Osteoblast (primary cell): ENCODE data around the gene FAM83E. TPM values are rescaled to one million over a fixed set of nuclear protein-coding genes. Genes with fewer than 3 reads are reported as not detected.

Experiments
- DNase-seq: peaks from one replicate; pipeline ENCODE4 v3.0.0; 2011; ENCODE audit warnings: low spot score, mixed read lengths; ENCODE audit not compliant: insufficient read length; ENCODE audit errors: missing footprints
- H2AFZ ChIP-seq: 2 replicates; pipeline ENCODE4 v1.6.0; 2011; ENCODE audit warnings: mild to moderate bottlenecking, low read length
- H3K27ac ChIP-seq: 2 replicates; pipeline ENCODE4 v1.5.1; 2011; ENCODE audit warnings: mild to moderate bottlenecking, low read depth, low read length, moderate library complexity
- H3K27me3 ChIP-seq: 2 replicates; pipeline ENCODE4 v1.6.0; 2012; ENCODE audit warnings: mild to moderate bottlenecking, control low read depth, inconsistent platforms, low read length, moderate library complexity; ENCODE audit not compliant: insufficient read depth
- H3K36me3 ChIP-seq: 2 replicates; pipeline ENCODE4 v1.5.1; 2011; ENCODE audit warnings: mild to moderate bottlenecking, low read length, control low read depth, moderate library complexity; ENCODE audit not compliant: insufficient read depth
- H3K4me1 ChIP-seq: 2 replicates; pipeline ENCODE4 v1.5.1; 2011; ENCODE audit warnings: mild to moderate bottlenecking, low read length, control low read depth, moderate library complexity; ENCODE audit not compliant: insufficient read depth
- H3K4me2 ChIP-seq: 2 replicates; pipeline ENCODE4 v1.6.0; 2011; ENCODE audit warnings: mild to moderate bottlenecking, low read length; ENCODE audit not compliant: insufficient read depth
- H3K4me3 ChIP-seq: fragments of 200-600 bp; sonication (generic); 3 replicates; pipeline ENCODE4 v1.5.1; 2012; ENCODE audit warnings: mild to moderate bottlenecking, low read length, inconsistent platforms; ENCODE audit not compliant: insufficient read depth
- H3K79me2 ChIP-seq: 2 replicates; pipeline ENCODE4 v1.6.0; 2012; ENCODE audit warnings: mild to moderate bottlenecking, low read length, control low read depth, inconsistent platforms; ENCODE audit not compliant: insufficient read depth
- H3K9me3 ChIP-seq: 2 replicates; pipeline ENCODE4 v1.5.1; 2011; ENCODE audit warnings: low read depth, low read length, control low read depth
- H4K20me1 ChIP-seq: 2 replicates; pipeline ENCODE4 v1.6.0; 2012; ENCODE audit warnings: mild to moderate bottlenecking, low read length, control low read depth; ENCODE audit not compliant: insufficient read depth
- total RNA-seq: library from RNA; depleted of rRNA; stranded (reverse); fragments of >200 nt; gene quantifications from 2 replicates; pipeline ENCODE4 v1.2.3, GENCODE V29; 2012
- TF ChIP-seq, protein P1 (sequence below): IDR thresholded peaks from 2 replicates; pipeline ENCODE4 v1.5.1; 2011; ENCODE audit warnings: mild to moderate bottlenecking, low read depth, low read length, moderate library complexity; ENCODE audit errors: extremely low read depth

FAM83E gene
- total RNA-seq, 1 donor: not detected

DNA sequence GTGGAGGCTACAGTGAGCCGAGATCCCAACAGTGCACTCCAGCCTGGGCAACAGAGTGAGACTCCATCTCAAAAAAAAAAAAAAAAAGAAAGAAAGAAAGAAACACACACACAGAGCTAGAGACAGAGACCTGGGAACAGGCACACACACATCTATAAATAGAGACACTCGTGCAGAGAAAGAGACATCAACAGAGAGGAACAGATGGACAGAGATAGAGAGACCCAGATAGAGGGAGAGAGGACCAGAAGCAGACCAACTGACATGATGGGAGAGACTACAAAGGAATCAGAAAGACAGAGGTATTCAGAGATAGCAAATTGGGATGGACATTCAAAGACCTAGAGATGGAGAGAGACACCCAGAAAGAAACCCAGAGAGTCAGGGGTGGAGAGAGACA, 33.3 kb upstream of the FAM83E start:
- no peak overlapping the region for H2AFZ ChIP-seq
- H3K27me3 ChIP-seq: peaks cover 3% of the 10 kb centered on the region
- no peak overlapping the region for H3K4me2 ChIP-seq
- TF ChIP-seq, protein P1, sequence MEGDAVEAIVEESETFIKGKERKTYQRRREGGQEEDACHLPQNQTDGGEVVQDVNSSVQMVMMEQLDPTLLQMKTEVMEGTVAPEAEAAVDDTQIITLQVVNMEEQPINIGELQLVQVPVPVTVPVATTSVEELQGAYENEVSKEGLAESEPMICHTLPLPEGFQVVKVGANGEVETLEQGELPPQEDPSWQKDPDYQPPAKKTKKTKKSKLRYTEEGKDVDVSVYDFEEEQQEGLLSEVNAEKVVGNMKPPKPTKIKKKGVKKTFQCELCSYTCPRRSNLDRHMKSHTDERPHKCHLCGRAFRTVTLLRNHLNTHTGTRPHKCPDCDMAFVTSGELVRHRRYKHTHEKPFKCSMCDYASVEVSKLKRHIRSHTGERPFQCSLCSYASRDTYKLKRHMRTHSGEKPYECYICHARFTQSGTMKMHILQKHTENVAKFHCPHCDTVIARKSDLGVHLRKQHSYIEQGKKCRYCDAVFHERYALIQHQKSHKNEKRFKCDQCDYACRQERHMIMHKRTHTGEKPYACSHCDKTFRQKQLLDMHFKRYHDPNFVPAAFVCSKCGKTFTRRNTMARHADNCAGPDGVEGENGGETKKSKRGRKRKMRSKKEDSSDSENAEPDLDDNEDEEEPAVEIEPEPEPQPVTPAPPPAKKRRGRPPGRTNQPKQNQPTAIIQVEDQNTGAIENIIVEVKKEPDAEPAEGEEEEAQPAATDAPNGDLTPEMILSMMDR: no peak
- H3K36me3 ChIP-seq: no peaks in the 10 kb centered on the region
- H3K79me2 ChIP-seq: no peaks in the 10 kb centered on the region
- H3K27ac ChIP-seq: no peak overlapping the region
- H4K20me1 ChIP-seq: no peaks in the 10 kb centered on the region
- peak; percentile 68 for DNase-seq
- no peak overlapping the region for H3K4me3 ChIP-seq
- peaks cover 24% of the 10 kb centered on the region for H3K4me1 ChIP-seq
- H3K9me3 ChIP-seq: no peaks in the 10 kb centered on the region

DNA sequence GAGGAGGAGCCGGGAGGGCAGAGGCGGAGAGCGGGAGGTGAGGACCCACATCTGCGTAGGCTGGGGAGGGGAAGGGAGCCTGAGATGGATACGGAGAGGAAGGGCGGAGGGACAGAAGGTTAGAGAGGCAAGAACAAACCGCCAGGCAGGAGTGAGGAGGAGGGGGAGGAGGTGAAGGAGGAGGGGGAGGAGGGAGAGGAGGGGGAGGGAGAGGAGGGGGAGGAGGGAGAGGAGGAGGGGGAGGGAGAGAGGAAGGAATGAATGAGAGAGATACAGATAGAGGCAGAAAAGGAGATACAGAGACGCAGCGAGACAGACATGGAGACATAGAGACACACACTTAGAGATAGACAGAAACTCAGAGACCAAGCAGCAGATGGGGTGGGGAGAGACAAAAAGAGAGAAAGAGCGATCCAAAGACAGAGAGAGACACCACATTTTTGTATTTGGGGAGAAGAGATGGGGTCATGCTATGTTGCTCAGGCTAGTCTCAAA, 31.9 kb upstream of the FAM83E start:
- H3K79me2 ChIP-seq: no peaks in the 10 kb centered on the region
- H3K4me3 ChIP-seq: peak overlapping the region; percentile 70
- peak overlapping the region; percentile 87 for H2AFZ ChIP-seq
- H3K4me2 ChIP-seq: peak overlapping the region; percentile 76
- no peaks in the 10 kb centered on the region for H3K36me3 ChIP-seq
- peak; percentile 47 for DNase-seq
- peaks cover 24% of the 10 kb centered on the region for H3K4me1 ChIP-seq
- H3K9me3 ChIP-seq: no peaks in the 10 kb centered on the region
- H4K20me1 ChIP-seq: no peaks in the 10 kb centered on the region
- H3K27ac ChIP-seq: no peak overlapping the region
- TF ChIP-seq, protein P1: no peak
- H3K27me3 ChIP-seq: peaks cover 3% of the 10 kb centered on the region

DNA sequence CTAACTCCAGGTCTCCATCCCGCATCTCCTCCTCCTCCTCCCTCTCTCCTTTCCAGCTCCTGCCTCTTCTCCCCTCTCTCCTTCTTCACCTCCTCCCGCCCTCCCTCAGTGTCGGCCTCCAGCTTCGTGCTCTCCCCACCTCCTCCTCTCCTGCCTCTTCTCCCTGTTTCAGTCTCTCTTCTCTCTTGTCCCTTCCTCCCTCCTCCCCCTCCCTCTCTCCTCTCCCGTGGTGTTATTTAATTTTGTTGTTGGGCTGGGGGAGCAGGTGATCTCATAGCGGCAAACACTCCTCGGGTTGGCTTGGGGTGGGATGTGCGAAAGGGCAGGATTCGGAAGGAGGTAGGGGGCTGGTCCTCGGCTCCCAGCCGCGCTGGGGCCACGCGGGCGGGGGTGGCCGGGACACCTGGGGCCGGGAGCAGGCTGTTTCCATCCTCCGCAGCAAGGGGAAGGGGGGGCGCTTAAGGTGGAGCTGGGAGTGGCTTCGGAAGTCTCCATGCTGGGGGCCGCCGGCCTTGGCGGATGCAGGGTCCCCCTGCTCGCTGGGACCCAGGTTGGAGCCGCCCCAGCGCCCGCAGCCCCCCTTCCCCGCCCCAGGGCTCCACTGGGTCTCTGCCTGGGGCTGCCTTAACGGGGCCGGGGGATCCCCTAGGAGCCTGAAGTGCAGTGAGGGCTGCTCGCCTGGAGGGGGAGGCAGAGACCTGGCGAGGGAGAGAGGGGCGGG, 31.3 kb upstream of the FAM83E start, which contains the start of gene CA11:
Gene CA11 (minus strand): TSS at position 187 of the 721 bp plus-strand sequence. CDS start 555 bp downstream, outside the sequence.
- H3K9me3 ChIP-seq: no peaks in the 10 kb centered on the region
- peaks cover 24% of the 10 kb centered on the region for H3K4me1 ChIP-seq
- peaks cover 3% of the 10 kb centered on the region for H3K27me3 ChIP-seq
- no peaks in the 10 kb centered on the region for H3K79me2 ChIP-seq
- no peaks in the 10 kb centered on the region for H4K20me1 ChIP-seq
- peak within 1 kb of the TSS; percentile 76 for H3K4me2 ChIP-seq
- TF ChIP-seq, protein P1: peak; percentile 66
- DNase-seq: peak; percentile 97
- H3K27ac ChIP-seq: no peak within 1 kb of the TSS
- no peaks in the 10 kb centered on the region for H3K36me3 ChIP-seq
- H2AFZ ChIP-seq: peak within 1 kb of the TSS; percentile 87
- peak within 1 kb of the TSS; percentile 70 for H3K4me3 ChIP-seq

DNA sequence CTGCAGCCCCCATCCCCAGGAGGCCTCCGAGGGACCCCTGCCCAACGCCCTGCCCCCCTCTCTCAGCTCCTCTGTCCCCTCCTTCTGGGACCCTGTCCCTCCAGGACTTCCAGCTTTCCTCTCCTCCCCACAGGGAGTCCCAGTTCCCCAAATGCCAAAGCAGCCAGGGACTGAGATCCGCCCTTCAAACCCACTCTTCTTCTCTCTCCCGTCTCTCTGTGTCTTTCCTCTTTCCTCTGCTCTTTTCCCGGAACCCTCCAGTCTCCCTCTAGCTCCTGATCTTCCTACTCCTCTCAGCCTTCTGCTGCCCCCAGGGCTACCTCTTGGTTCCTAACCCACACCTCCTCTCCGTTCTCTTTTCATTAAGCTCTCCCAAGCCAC, 30.7 kb upstream of the FAM83E start:
- TF ChIP-seq, protein P1: no peak
- Histone ChIP-seq H3K27ac (no peak overlapping the region), H2AFZ (peak overlapping the region; percentile 87), H3K4me2 (peak overlapping the region; percentile 76), H4K20me1 (no peaks in the 10 kb centered on the region), H3K79me2 (no peaks in the 10 kb centered on the region), H3K36me3 (no peaks in the 10 kb centered on the region), H3K4me3 (peak overlapping the region; percentile 70), H3K9me3 (no peaks in the 10 kb centered on the region), H3K27me3 (peaks cover 3% of the 10 kb centered on the region), H3K4me1 (peaks cover 24% of the 10 kb centered on the region)
- DNase-seq: peak; percentile 74
